Erythroblast (primary cell): ENCODE data around the gene PSMB10.
"Not testable (repeated sequence)": the region's sequence is repeated elsewhere in the genome, so short reads cannot be mapped to it uniquely, and the experiment has no call there.

Source experiments
- DNase-seq, 2 experiments: peaks; one replicate each; lab custom pipeline; 2025; lab: John Stamatoyannopoulos, UW
- GATA1 ChIP-seq: IDR thresholded peaks from 2 replicates; pipeline ENCODE4 v1.6.1; 2011; ENCODE audit warnings: low read depth, mild to moderate bottlenecking, control low read depth, low read length, moderate library complexity
- POLR2A ChIP-seq: IDR thresholded peaks from 2 replicates; pipeline ENCODE4 v1.6.1; 2011; ENCODE audit warnings: mild to moderate bottlenecking, low read length

Gene PSMB10

GRCh38 chr16:67942510-67943255 lies 6.0 kb upstream of the PSMB10 start:
- no peak for DNase-seq
- TF ChIP-seq GATA1 (no peak), POLR2A (no peak)

- DNase-seq: peak; percentile 56 to 61
- TF ChIP-seq POLR2A (no peak), GATA1 (no peak)
These were observed 5.5 kb upstream of the PSMB10 start for GRCh38 chr16:67942200-67942509.

- no peak for TF ChIP-seq POLR2A
These were observed 5.0 kb upstream of the PSMB10 start for GRCh38 chr16:67941469-67942199.

GRCh38 chr16:67940446-67941089 lies 3.9 kb upstream of the PSMB10 start:
- no peak for TF ChIP-seq POLR2A
- no peak for TF ChIP-seq GATA1
- peak; percentile 37 to 60 for DNase-seq

More at GRCh38 chr16:67941469-67942199, 5.0 kb upstream of the PSMB10 start:
- DNase-seq: no peak

GRCh38 chr16:67939507-67940445 lies 3.1 kb upstream of the PSMB10 start:
- DNase-seq: no peak
- TF ChIP-seq GATA1 (no peak), POLR2A (no peak)

- DNase-seq: not testable (repeated sequence)
These were observed 1.1 kb upstream of the PSMB10 start for GRCh38 chr16:67937713-67938112.

GRCh38 chr16:67936880-67937605 lies 393 bp upstream of the PSMB10 start:
- no peak for DNase-seq

GRCh38 chr16:67935402-67936123 lies 1.1 kb downstream of the PSMB10 start:
- TF ChIP-seq POLR2A (peak; percentile 85), GATA1 (no peak)
- DNase-seq: peak; percentile 92 to 93

More at GRCh38 chr16:67936880-67937605, 393 bp upstream of the PSMB10 start:
- TF ChIP-seq GATA1: no peak
- no peak for TF ChIP-seq POLR2A

GRCh38 chr16:67935101-67935401 lies 1.6 kb downstream of the PSMB10 start:
- TF ChIP-seq GATA1 (no peak), POLR2A (no peak)

GRCh38 chr16:67934306-67935100 lies 2.1 kb downstream of the PSMB10 start:
- TF ChIP-seq GATA1 (no peak), POLR2A (no peak)
- DNase-seq: no peak

More at GRCh38 chr16:67935101-67935401, 1.6 kb downstream of the PSMB10 start:
- DNase-seq: no peak

GRCh38 chr16:67933805-67934204 lies 2.8 kb downstream of the PSMB10 start:
- TF ChIP-seq POLR2A: no peak
- TF ChIP-seq GATA1: no peak
- no peak for DNase-seq

GRCh38 chr16:67932462-67932840 lies 4.2 kb downstream of the PSMB10 start:
- DNase-seq: no peak
- TF ChIP-seq GATA1: no peak
